ENCODE measurements around the gene VAT1L.

VAT1L gene

GRCh38 chr16:77788181-77789084, at the start of gene VAT1L:
VAT1L (plus strand) TSS chr16:77788564; CDS start chr16:77788683, 119 bp downstream.
- TF ChIP-seq CTCF (IDR thresholded peaks at IDR 0.05) = no peak

- TF ChIP-seq CTCF (IDR thresholded peaks at IDR 0.05) = no peak
Observed at GRCh38 chr16:77738706-77739558, 49.4 kb upstream of the VAT1L start.

- TF ChIP-seq CTCF (IDR thresholded peaks at IDR 0.05) = no peak
Observed at GRCh38 chr16:77739559-77739892, 48.8 kb upstream of the VAT1L start.

GRCh38 chr16:77744141-77744540, 44.2 kb upstream of the VAT1L start:
- no peak for TF ChIP-seq CTCF (IDR thresholded peaks at IDR 0.05)

- no peak for TF ChIP-seq CTCF (IDR thresholded peaks at IDR 0.05)
Observed at GRCh38 chr16:77745972-77746371, 42.4 kb upstream of the VAT1L start.

GRCh38 chr16:77748421-77749005, 39.9 kb upstream of the VAT1L start:
- no peak for TF ChIP-seq CTCF (IDR thresholded peaks at IDR 0.05)

- no peak for TF ChIP-seq CTCF (IDR thresholded peaks at IDR 0.05)
Observed at GRCh38 chr16:77749415-77749814, 38.9 kb upstream of the VAT1L start.
